HepG2 (cell line): Measurements from ENCODE around the gene GMEB1. TPM values are rescaled to one million over a fixed set of nuclear protein-coding genes. Genes with fewer than 3 reads are reported as not detected.
A peak's percentile ranks its signal among the peaks of the same experiment; 100 is the strongest.
"Not testable (repeated sequence)": the region's sequence is repeated elsewhere in the genome, so short reads cannot be mapped to it uniquely, and the experiment has no call there.

ENCODE experiments used
- ATAC-seq: fragments of 200-7000 bp; cut with Tn5 transposase; 3 replicates; pipeline ENCODE4 v1.9.1; 2020; ENCODE audit warnings: mild to moderate bottlenecking, moderate library complexity
- BruUV-seq: library from RNA; stranded (reverse); fragments of 400-500 nt; replicated peaks from 2 replicates; lab custom pipeline; 2021; lab: Mats Ljungman, UMichigan
- CTCF ChIA-PET: fragments of 300-600 bp; formaldehyde crosslinking; extraction: SDS; loops from one replicate; lab custom pipeline; 2021; ENCODE audit warnings: low total read pairs, inconsistent platforms, low intra/inter-chr PET ratio; lab: Yijun Ruan, JAX
- POLR2A ChIA-PET: fragments of 350-600 bp; sonication (Branson Sonifier 250); formaldehyde crosslinking; loops from one replicate; lab custom pipeline; 2020; ENCODE audit warnings: antibody characterized with exemption, inconsistent platforms; lab: Yijun Ruan, JAX
- DNase-seq: peaks from one replicate; pipeline ENCODE4 v3.0.0-alpha.2; 2015; ENCODE audit warnings: low spot score
- FAIRE-seq: peaks from 3 replicates; lab custom pipeline; 2011; peaks lifted over from hg19 to GRCh38; lab: Jason Lieb, UNC
- H2AFZ ChIP-seq: one replicate; pipeline ENCODE4 v1.6.1; 2011; ENCODE audit warnings: low read length, inconsistent platforms
- H3K27ac ChIP-seq: fragments of 300-600 bp; 3 replicates; pipeline ENCODE4 v1.8.0; 2011; ENCODE audit warnings: mixed run types, mild to moderate bottlenecking, mixed read lengths, low read length, inconsistent platforms; ENCODE audit not compliant: insufficient read depth; ENCODE audit errors: extremely low read length
- H3K27me3 ChIP-seq, 2 experiments: fragments of 200-600 bp in 1 of 2; 2 replicates in 1 of 2; 3 replicates in 1 of 2; pipeline versions ENCODE4 v1.6.0 to v1.8.0; 2011; ENCODE audit warnings: low read length in 2 of 2, mild to moderate bottlenecking in 2 of 2, moderate library complexity in 2 of 2, inconsistent platforms in 1 of 2; ENCODE audit not compliant: insufficient read depth in 2 of 2, control insufficient read depth in 1 of 2
- H3K36me3 ChIP-seq, 2 experiments: fragments of 200-600 bp in 1 of 2; replicated peaks in 1 of 2; 2 replicates in 1 of 2; 3 replicates in 1 of 2; pipeline versions ENCODE4 v1.5.1 to v1.8.0; 2011; ENCODE audit warnings: low read length in 2 of 2, inconsistent platforms in 1 of 2; ENCODE audit not compliant: insufficient read depth in 2 of 2, control insufficient read depth in 1 of 2
- H3K4me1 ChIP-seq: 2 replicates; pipeline ENCODE4 v1.5.1; 2012; ENCODE audit warnings: low read length, inconsistent platforms; ENCODE audit not compliant: insufficient read depth
- H3K4me2 ChIP-seq: 2 replicates; pipeline ENCODE4 v1.6.0; 2011; ENCODE audit warnings: low read depth, low read length, inconsistent platforms
- H3K4me3 ChIP-seq, 3 experiments: fragments of 200-600 bp in 1 of 3; sonication (generic), shearing (Covaris generic) in 1 of 3; replicated peaks in 1 of 3; 2 replicates each; pipeline ENCODE4 v1.5.1; 2011 to 2016; ENCODE audit warnings: low read length in 3 of 3, inconsistent platforms in 2 of 3, low read depth in 2 of 3, mild to moderate bottlenecking in 2 of 3, control low read depth in 1 of 3, mixed read lengths in 1 of 3; ENCODE audit not compliant: insufficient read depth in 1 of 3
- H3K79me2 ChIP-seq: one replicate; pipeline ENCODE4 v1.6.1; 2011; ENCODE audit warnings: low read length, inconsistent platforms; ENCODE audit not compliant: insufficient read depth
- H3K9ac ChIP-seq: 2 replicates; pipeline ENCODE4 v1.6.0; 2011; ENCODE audit warnings: mild to moderate bottlenecking, low read depth, low read length, inconsistent platforms; ENCODE audit not compliant: insufficient read depth
- H3K9me3 ChIP-seq: 2 replicates; pipeline ENCODE4 v1.5.1; 2012; ENCODE audit warnings: mild to moderate bottlenecking, low read length
- H4K20me1 ChIP-seq: 2 replicates; pipeline ENCODE4 v1.6.0; 2011; ENCODE audit warnings: inconsistent platforms, mild to moderate bottlenecking, low read length, moderate library complexity; ENCODE audit not compliant: insufficient read depth
- FOXA3 ChIP-seq: IDR thresholded peaks from 2 replicates; pipeline ENCODE4 v1.6.1; 2016; ENCODE audit warnings: missing genetic modification reagents, missing compliant biosample characterization
- JUN ChIP-seq: sonication (generic); formaldehyde crosslinking; IDR thresholded peaks from 2 replicates; pipeline ENCODE4 v1.4.0; 2020; ENCODE audit warnings: mild to moderate bottlenecking, missing genetic modification reagents
- MAFF ChIP-seq: IDR thresholded peaks from 2 replicates; pipeline ENCODE4 v1.6.1; 2011; ENCODE audit warnings: low read depth, low read length, improper control_type of control experiment
- MAFK ChIP-seq, 2 experiments: IDR thresholded peaks in 1 of 2; conservative IDR thresholded peaks in 1 of 2; 2 replicates each; pipeline ENCODE4 v1.6.1; 2011; ENCODE audit warnings: improper control_type of control experiment in 2 of 2, low read length in 2 of 2
- SALL1 ChIP-seq: sonication (generic); formaldehyde crosslinking; IDR thresholded peaks from 2 replicates; pipeline ENCODE4 v1.8.0; 2022; ENCODE audit warnings: mild to moderate bottlenecking, missing genetic modification reagents
- SUZ12 ChIP-seq: fragments of 150-350 bp; IDR thresholded peaks from 2 replicates; pipeline ENCODE4 v1.6.1; 2014; ENCODE audit warnings: low read depth, low read length
- TEAD2 ChIP-seq: sonication (generic); formaldehyde crosslinking; IDR thresholded peaks from 2 replicates; pipeline ENCODE4 v1.9.0; 2021; ENCODE audit warnings: missing genetic modification reagents
- YEATS2 ChIP-seq: sonication (generic); formaldehyde crosslinking; IDR thresholded peaks from 2 replicates; pipeline ENCODE4 v1.4.0; 2020; ENCODE audit warnings: missing genetic modification reagents, borderline replicate concordance
- ZNF264 ChIP-seq: sonication (generic); formaldehyde crosslinking; IDR thresholded peaks from 2 replicates; pipeline ENCODE4 v1.4.0; 2020; ENCODE audit warnings: missing genetic modification reagents
- ZNF337 ChIP-seq: sonication (generic); formaldehyde crosslinking; IDR thresholded peaks from 2 replicates; pipeline ENCODE4 v1.5.1; 2020; ENCODE audit warnings: missing genetic modification reagents, low read depth, mild to moderate bottlenecking, borderline replicate concordance
- ZNF883 ChIP-seq: sonication (generic); formaldehyde crosslinking; IDR thresholded peaks from 2 replicates; pipeline ENCODE4 v1.5.1; 2020; ENCODE audit warnings: mild to moderate bottlenecking, missing genetic modification reagents; ENCODE audit errors: not compliant biosample characterization
- ZSCAN5A ChIP-seq: sonication (generic); formaldehyde crosslinking; IDR thresholded peaks from 2 replicates; pipeline ENCODE4 v1.8.0; 2022; ENCODE audit warnings: mild to moderate bottlenecking, missing genetic modification reagents, borderline replicate concordance
- WGBS: methylation state at CpG from one replicate; pipeline ENCODE4 v1.1.6; 2017; ENCODE audit warnings: low lambda C conversion rate; 5-methylcytosine and 5-hydroxymethylcytosine counted together
- in situ Hi-C: cut with HindIII; loops from 2 replicates; pipeline ENCODE4 v1.10.0; 2017; ENCODE audit warnings: low pct_unique_long_range_greater_than_20kb; ENCODE audit not compliant: extremely low pct_ligation_motif_present
- intact Hi-C: fragments of 100-400 bp; cut with micrococcal nuclease; formaldehyde crosslinking; loops from one replicate; pipeline ENCODE4 v1.10.0; 2022; ENCODE audit not compliant: unreplicated experiment
- polyA plus RNA-seq, 8 experiments: library from polyadenylated mRNA; depleted of rRNA in 3 of 8; stranded (reverse) in 7 of 8; unstranded in 1 of 8; fragments of >200 nt; fragmentation: Illumina TruSeq in 4 of 8; extraction: Trizol in 4 of 8; gene quantifications; 2 replicates each; pipeline versions ENCODE4 v1.2.1 to v1.2.3, GENCODE V29; 2011 to 2016; ENCODE audit warnings: low read depth in 4 of 8, missing spikeins in 1 of 8, mixed read lengths in 1 of 8; ENCODE audit not compliant: insufficient read depth in 1 of 8
- total RNA-seq, 5 experiments: library from RNA; depleted of rRNA; stranded (reverse); fragments of >200 nt; fragmentation: Illumina TruSeq; extraction: Trizol; gene quantifications; 2 replicates each; pipeline ENCODE4 v1.2.3, GENCODE V29; 2016; ENCODE audit warnings: low read depth in 1 of 5
- TF ChIP-seq, protein P1 (sequence below): sonication (generic); formaldehyde crosslinking; IDR thresholded peaks from 2 replicates; pipeline ENCODE4 v1.5.0; 2020; ENCODE audit warnings: mild to moderate bottlenecking, missing genetic modification reagents
- TF ChIP-seq, protein P2 (sequence below): IDR thresholded peaks from 2 replicates; pipeline ENCODE4 v1.6.1; 2018; ENCODE audit warnings: missing genetic modification reagents

The GMEB1 gene
- total and polyA plus RNA-seq, 2 of the 13 experiments (the other 11 are each of a cell fraction or from before 2014, with no cell fraction given), result 3.0 to 6.0 TPM

DNA sequence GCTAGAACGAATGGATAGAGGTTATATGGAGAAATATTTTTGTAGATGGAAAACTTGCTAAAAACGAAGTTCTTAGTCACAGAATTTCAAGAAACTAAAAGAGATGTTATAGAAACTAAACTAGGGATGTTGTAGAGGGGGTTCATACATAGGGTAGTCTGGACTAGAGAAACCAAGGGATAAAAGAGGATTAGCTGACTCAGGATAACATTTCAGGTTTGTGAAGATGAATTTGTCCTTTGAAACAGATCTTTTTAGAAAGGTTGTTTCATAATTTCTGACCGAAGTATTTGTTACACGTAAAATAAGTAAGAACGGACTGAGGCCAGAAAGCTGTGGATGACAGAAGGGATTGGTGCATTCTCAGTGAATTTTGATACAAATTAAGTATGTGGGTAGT lies 81.7 kb downstream of the GMEB1 start:
- peaks cover 6 to 49% of the 10 kb centered on the region in 2 experiments; a peak in 4 of 5 replicates for H3K36me3 ChIP-seq
- intact Hi-C loops, result no loop called here
- peaks cover 96% of the 10 kb centered on the region for H3K4me1 ChIP-seq
- WGBS, result 93% methylated on average over 5 of the region's 5 CpGs
- BruUV-seq, result no TSS peak
- H4K20me1 ChIP-seq, result peaks cover 93% of the 10 kb centered on the region
- H3K4me2 ChIP-seq, result no peak overlapping the region
- H3K4me3 ChIP-seq, result no peak overlapping the region
- no peaks in the 10 kb centered on the region for H3K9me3 ChIP-seq
- in situ Hi-C loops, result no loop called here
- DNase-seq, result no peak
- CTCF ChIA-PET, result no interaction called here
- ATAC-seq, result no peak
- TF ChIP-seq ZSCAN5A (CRISPR knock-in tag) (no peak), SUZ12 (no peak), MAFK (conservative IDR thresholded peaks at IDR 0.05 in 1 of 2, IDR thresholded peaks at IDR 0.05 in 1 of 2; ENCODE audit: low read length in 2 of 2) (peak; percentile 39 to 71; a peak in 3 of 4 replicates), ZNF883 (CRISPR knock-in tag) (no peak), JUN (CRISPR knock-in tag) (no peak), SALL1 (CRISPR knock-in tag) (no peak), FOXA3 (no peak), ZNF337 (no peak), MAFF (peak; percentile 46; the same call in 1 of the 2 replicates), TEAD2 (CRISPR knock-in tag) (no peak), YEATS2 (no peak), ZNF264 (CRISPR knock-in tag) (no peak)
- TF ChIP-seq, protein P1, sequence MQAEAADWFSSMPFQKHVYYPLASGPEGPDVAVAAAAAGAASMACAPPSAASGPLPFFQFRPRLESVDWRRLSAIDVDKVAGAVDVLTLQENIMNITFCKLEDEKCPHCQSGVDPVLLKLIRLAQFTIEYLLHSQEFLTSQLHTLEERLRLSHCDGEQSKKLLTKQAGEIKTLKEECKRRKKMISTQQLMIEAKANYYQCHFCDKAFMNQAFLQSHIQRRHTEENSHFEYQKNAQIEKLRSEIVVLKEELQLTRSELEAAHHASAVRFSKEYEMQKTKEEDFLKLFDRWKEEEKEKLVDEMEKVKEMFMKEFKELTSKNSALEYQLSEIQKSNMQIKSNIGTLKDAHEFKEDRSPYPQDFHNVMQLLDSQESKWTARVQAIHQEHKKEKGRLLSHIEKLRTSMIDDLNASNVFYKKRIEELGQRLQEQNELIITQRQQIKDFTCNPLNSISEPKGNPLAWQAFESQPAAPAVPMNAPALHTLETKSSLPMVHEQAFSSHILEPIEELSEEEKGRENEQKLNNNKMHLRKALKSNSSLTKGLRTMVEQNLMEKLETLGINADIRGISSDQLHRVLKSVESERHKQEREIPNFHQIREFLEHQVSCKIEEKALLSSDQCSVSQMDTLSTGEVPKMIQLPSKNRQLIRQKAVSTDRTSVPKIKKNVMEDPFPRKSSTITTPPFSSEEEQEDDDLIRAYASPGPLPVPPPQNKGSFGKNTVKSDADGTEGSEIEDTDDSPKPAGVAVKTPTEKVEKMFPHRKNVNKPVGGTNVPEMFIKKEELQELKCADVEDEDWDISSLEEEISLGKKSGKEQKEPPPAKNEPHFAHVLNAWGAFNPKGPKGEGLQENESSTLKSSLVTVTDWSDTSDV, result no peak
- TF ChIP-seq, protein P2, sequence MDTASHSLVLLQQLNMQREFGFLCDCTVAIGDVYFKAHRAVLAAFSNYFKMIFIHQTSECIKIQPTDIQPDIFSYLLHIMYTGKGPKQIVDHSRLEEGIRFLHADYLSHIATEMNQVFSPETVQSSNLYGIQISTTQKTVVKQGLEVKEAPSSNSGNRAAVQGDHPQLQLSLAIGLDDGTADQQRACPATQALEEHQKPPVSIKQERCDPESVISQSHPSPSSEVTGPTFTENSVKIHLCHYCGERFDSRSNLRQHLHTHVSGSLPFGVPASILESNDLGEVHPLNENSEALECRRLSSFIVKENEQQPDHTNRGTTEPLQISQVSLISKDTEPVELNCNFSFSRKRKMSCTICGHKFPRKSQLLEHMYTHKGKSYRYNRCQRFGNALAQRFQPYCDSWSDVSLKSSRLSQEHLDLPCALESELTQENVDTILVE (CRISPR knock-in tag), result no peak
- TF ChIP-seq, all 625 proteins: peak for 2
- FAIRE-seq, result no peak
- Histone ChIP-seq H3K27me3 (no peaks in the 10 kb centered on the region), H3K27ac (no peak overlapping the region), H2AFZ (no peak overlapping the region), H3K79me2 (peaks cover 98% of the 10 kb centered on the region), H3K9ac (no peak overlapping the region)
- POLR2A ChIA-PET, result interaction anchor here (0.9 kb wide), 1 partner anchor 102 kb away, joined by 3 read pairs; the partner anchor contains the start of gene RNU11

DNA sequence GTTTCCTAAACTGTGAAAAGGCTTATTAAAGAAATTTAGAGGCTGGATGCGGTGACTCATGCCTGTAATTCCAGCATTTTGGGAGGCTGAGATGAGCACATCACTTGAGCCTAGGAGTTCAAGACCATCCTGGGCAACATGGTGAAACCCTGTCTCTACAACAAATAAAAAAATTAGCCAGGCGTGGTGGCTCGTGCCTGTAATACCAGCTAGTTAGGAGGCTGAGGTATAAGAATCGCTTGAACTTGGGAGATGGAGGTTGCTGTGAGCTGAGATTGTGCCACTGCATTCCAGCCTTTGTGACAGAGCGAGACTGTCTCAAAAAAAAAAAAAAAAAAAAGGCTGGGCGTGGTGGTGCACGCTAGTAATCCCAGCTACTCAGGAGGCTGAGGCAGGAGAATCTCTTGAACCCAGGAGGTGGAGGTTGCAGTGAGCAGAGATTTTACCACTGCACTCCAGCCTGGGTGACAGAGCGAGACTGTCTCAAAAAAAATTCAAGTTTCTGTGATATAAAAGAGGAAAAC lies 82.2 kb downstream of the GMEB1 start:
- H3K9me3 ChIP-seq, FAIRE-seq, H2AFZ ChIP-seq, H3K27me3 ChIP-seq, intact Hi-C loops, BruUV-seq, H3K27ac ChIP-seq, ATAC-seq, H3K4me2 ChIP-seq, H3K4me3 ChIP-seq, in situ Hi-C loops, H3K9ac ChIP-seq, DNase-seq, CTCF ChIA-PET: not testable (repeated sequence)
- Histone ChIP-seq H3K79me2 (peaks cover 98% of the 10 kb centered on the region), H4K20me1 (peaks cover 93% of the 10 kb centered on the region), H3K36me3 (peaks cover 6 to 47% of the 10 kb centered on the region in 2 experiments; a peak in 4 of 5 replicates), H3K4me1 (peaks cover 98% of the 10 kb centered on the region)
- POLR2A ChIA-PET, result interaction anchor here (0.9 to 3.1 kb wide), 2 partner anchors 15 to 102 kb away, joined by 3 to 11 read pairs; partner anchors contain the start of genes RNU11 and YTHDF2
- 94% methylated on average over 8 of the region's 8 CpGs for WGBS
